CD4-positive, alpha-beta T cell treated with Interleukin-21 for 1 hour (primary cell): ENCODE results near the gene USP54.

ENCODE experiments used
- DNase-seq: peaks from one replicate; pipeline ENCODE4 v3.0.0-alpha.2; 2020

Gene USP54

GRCh38 chr10:73517166-73517888 lies 73.8 kb downstream of the USP54 start:
- no peak for DNase-seq

GRCh38 chr10:73512207-73512743 lies 78.9 kb downstream of the USP54 start:
- DNase-seq = no peak

- no peak for DNase-seq
Measured at GRCh38 chr10:73509695-73510094, 81.4 kb downstream of the USP54 start.

GRCh38 chr10:73506491-73506890 lies 84.7 kb downstream of the USP54 start:
- DNase-seq = no peak

- DNase-seq = no peak
Measured at GRCh38 chr10:73506074-73506473, 85.1 kb downstream of the USP54 start.

- DNase-seq = no peak
Measured at GRCh38 chr10:73503037-73503436, 88.1 kb downstream of the USP54 start.

GRCh38 chr10:73501651-73502050 lies 89.5 kb downstream of the USP54 start:
- DNase-seq = no peak

GRCh38 chr10:73497623-73498022 lies 93.5 kb downstream of the USP54 start:
- no peak for DNase-seq

- peak; percentile 94 for DNase-seq
Measured at GRCh38 chr10:73495884-73496674, 95.1 kb downstream of the USP54 start, which contains the start of gene PPP3CB. Gene PPP3CB (minus strand): TSS chr10:73496024. CDS start chr10:73495889, 135 bp downstream.

GRCh38 chr10:73495226-73495883 lies 95.8 kb downstream of the USP54 start:
- DNase-seq = peak; percentile 92

GRCh38 chr10:73494877-73495225 lies 96.3 kb downstream of the USP54 start:
- DNase-seq = peak; percentile 2

GRCh38 chr10:73494213-73494612 lies 96.9 kb downstream of the USP54 start:
- DNase-seq = no peak

GRCh38 chr10:73493781-73494180 lies 97.4 kb downstream of the USP54 start:
- DNase-seq = no peak

- DNase-seq = no peak
Measured at GRCh38 chr10:73486601-73487000, 104.5 kb downstream of the USP54 start.

GRCh38 chr10:73485320-73485719 lies 105.8 kb downstream of the USP54 start:
- DNase-seq = no peak

GRCh38 chr10:73480158-73480557 lies 111.0 kb downstream of the USP54 start:
- DNase-seq = no peak

GRCh38 chr10:73478636-73479035 lies 112.5 kb downstream of the USP54 start:
- peak; percentile 5 for DNase-seq

- no peak for DNase-seq
Measured at GRCh38 chr10:73471226-73471625, 119.9 kb downstream of the USP54 start.

GRCh38 chr10:73469579-73469978 lies 121.6 kb downstream of the USP54 start:
- no peak for DNase-seq

- no peak for DNase-seq
Measured at GRCh38 chr10:73467206-73467605, 123.9 kb downstream of the USP54 start.

GRCh38 chr10:73465978-73466726 lies 125.0 kb downstream of the USP54 start:
- DNase-seq = no peak

- DNase-seq = no peak
Measured at GRCh38 chr10:73460897-73461296, 130.2 kb downstream of the USP54 start.
